NCI-H526 (cell line): Measurements from ENCODE around the gene ZBTB2.
"Not testable (repeated sequence)": the region's sequence is repeated elsewhere in the genome, so short reads cannot be mapped to it uniquely, and the experiment has no call there.

ENCODE experiments used
- DNase-seq, 2 experiments: peaks; one replicate each; lab custom pipeline; 2025; lab: John Stamatoyannopoulos, UW

ZBTB2 gene

GRCh38 chr6:151330130-151330696, 61.1 kb downstream of the ZBTB2 start:
- DNase-seq, result no peak

- no peak for DNase-seq
Measured at GRCh38 chr6:151327101-151327500, 64.3 kb downstream of the ZBTB2 start.

GRCh38 chr6:151326116-151326825, 65.1 kb downstream of the ZBTB2 start:
- no peak for DNase-seq

- peak in 1 of 2 experiments; percentile 53 for DNase-seq
Measured at GRCh38 chr6:151325075-151326050, 66.0 kb downstream of the ZBTB2 start.

- no peak for DNase-seq
Measured at GRCh38 chr6:151324488-151324825, 66.9 kb downstream of the ZBTB2 start.

- peak; percentile 16 to 81 for DNase-seq
Measured at GRCh38 chr6:151323791-151324487, 67.4 kb downstream of the ZBTB2 start.

GRCh38 chr6:151322570-151322969, 68.8 kb downstream of the ZBTB2 start:
- DNase-seq, result no peak

GRCh38 chr6:151321438-151321837, 69.9 kb downstream of the ZBTB2 start:
- no peak for DNase-seq

- no peak for DNase-seq
Measured at GRCh38 chr6:151320140-151320539, 71.2 kb downstream of the ZBTB2 start.

- DNase-seq, result no peak
Measured at GRCh38 chr6:151317995-151318365, 73.4 kb downstream of the ZBTB2 start.

- no peak for DNase-seq
Measured at GRCh38 chr6:151317103-151317994, 74.0 kb downstream of the ZBTB2 start.

- not testable (repeated sequence) for DNase-seq
Measured at GRCh38 chr6:151315661-151316060, 75.7 kb downstream of the ZBTB2 start.
